CD4-positive, alpha-beta T cell treated with Interleukin-21 for 1 hour (primary cell): ENCODE data around the gene TMEM212.
"Not testable (repeated sequence)": the region's sequence is repeated elsewhere in the genome, so short reads cannot be mapped to it uniquely, and the experiment has no call there.

ENCODE experiments used
- DNase-seq: peaks from one replicate; pipeline ENCODE4 v3.0.0-alpha.2; 2020

TMEM212 gene

GRCh38 chr3:171813278-171813896, 29.8 kb upstream of the TMEM212 start:
- DNase-seq: no peak

GRCh38 chr3:171813897-171814460, 29.2 kb upstream of the TMEM212 start:
- DNase-seq: peak; percentile 13

- not testable (repeated sequence) for DNase-seq
Measured at GRCh38 chr3:171814662-171815061, 28.5 kb upstream of the TMEM212 start.

- no peak for DNase-seq
Measured at GRCh38 chr3:171815973-171816595, 27.1 kb upstream of the TMEM212 start.

- no peak for DNase-seq
Measured at GRCh38 chr3:171817074-171817800, 25.9 kb upstream of the TMEM212 start.

GRCh38 chr3:171821044-171821443, 22.1 kb upstream of the TMEM212 start:
- no peak for DNase-seq

GRCh38 chr3:171821778-171822358, 21.3 kb upstream of the TMEM212 start:
- no peak for DNase-seq

- no peak for DNase-seq
Measured at GRCh38 chr3:171822431-171823106, 20.6 kb upstream of the TMEM212 start.

GRCh38 chr3:171824116-171824515, 19.0 kb upstream of the TMEM212 start:
- DNase-seq: no peak

- DNase-seq: no peak
Measured at GRCh38 chr3:171824824-171825221, 18.3 kb upstream of the TMEM212 start.

- no peak for DNase-seq
Measured at GRCh38 chr3:171825222-171825828, 17.8 kb upstream of the TMEM212 start.

- DNase-seq: no peak
Measured at GRCh38 chr3:171827385-171827784, 15.8 kb upstream of the TMEM212 start.

- no peak for DNase-seq
Measured at GRCh38 chr3:171827836-171828458, 15.2 kb upstream of the TMEM212 start.

- DNase-seq: no peak
Measured at GRCh38 chr3:171828902-171829770, 14.0 kb upstream of the TMEM212 start.

GRCh38 chr3:171829841-171830517, 13.2 kb upstream of the TMEM212 start:
- peak; percentile 6 for DNase-seq

GRCh38 chr3:171830518-171830875, 12.7 kb upstream of the TMEM212 start:
- DNase-seq: no peak

- no peak for DNase-seq
Measured at GRCh38 chr3:171831936-171832335, 11.2 kb upstream of the TMEM212 start.

GRCh38 chr3:171832989-171833388, 10.2 kb upstream of the TMEM212 start:
- DNase-seq: no peak

GRCh38 chr3:171833789-171834460, 9.2 kb upstream of the TMEM212 start:
- no peak for DNase-seq

- no peak for DNase-seq
Measured at GRCh38 chr3:171834461-171834801, 8.7 kb upstream of the TMEM212 start.
